SK-N-SH (cell line): ENCODE results near the gene SNAI3.

Experiments used
- JUND ChIP-seq: IDR thresholded peaks from 2 replicates; pipeline ENCODE4 v1.4.0; 2012
- RCOR1 ChIP-seq: fragments of 150-350 bp; IDR thresholded peaks from 2 replicates; pipeline ENCODE4 v1.6.1; 2017; ENCODE audit warnings: antibody characterized with exemption, low read length
- SMC3 ChIP-seq: IDR thresholded peaks from 2 replicates; pipeline ENCODE4 v1.6.1; 2012; ENCODE audit warnings: low read depth, low read length, improper control_type of control experiment
- TAF1 ChIP-seq: IDR thresholded peaks from 2 replicates; pipeline ENCODE4 v1.6.1; 2012; ENCODE audit warnings: low read depth, mild to moderate bottlenecking, low read length, moderate library complexity, borderline replicate concordance
- TEAD4 ChIP-seq: IDR thresholded peaks from 2 replicates; pipeline ENCODE4 v1.4.0; 2012; ENCODE audit warnings: mild to moderate bottlenecking, borderline replicate concordance; ENCODE audit not compliant: insufficient read depth
- TF ChIP-seq, protein P1 (sequence below): IDR thresholded peaks from 2 replicates; pipeline ENCODE4 v1.4.0; 2012; ENCODE audit warnings: low read depth
- TF ChIP-seq, protein P2 (sequence below): IDR thresholded peaks from 2 replicates; pipeline ENCODE4 v1.4.0; 2012; ENCODE audit warnings: low read depth, borderline replicate concordance
- TF ChIP-seq, protein P3 (sequence below): fragments of 200-600 bp; sonication (generic); IDR thresholded peaks from 2 replicates; pipeline ENCODE4 v1.6.1; 2017; ENCODE audit warnings: antibody characterized with exemption, mild to moderate bottlenecking, moderate library complexity
- TF ChIP-seq, protein P4 (sequence below): IDR thresholded peaks from 2 replicates; pipeline ENCODE4; 2012

DNA sequence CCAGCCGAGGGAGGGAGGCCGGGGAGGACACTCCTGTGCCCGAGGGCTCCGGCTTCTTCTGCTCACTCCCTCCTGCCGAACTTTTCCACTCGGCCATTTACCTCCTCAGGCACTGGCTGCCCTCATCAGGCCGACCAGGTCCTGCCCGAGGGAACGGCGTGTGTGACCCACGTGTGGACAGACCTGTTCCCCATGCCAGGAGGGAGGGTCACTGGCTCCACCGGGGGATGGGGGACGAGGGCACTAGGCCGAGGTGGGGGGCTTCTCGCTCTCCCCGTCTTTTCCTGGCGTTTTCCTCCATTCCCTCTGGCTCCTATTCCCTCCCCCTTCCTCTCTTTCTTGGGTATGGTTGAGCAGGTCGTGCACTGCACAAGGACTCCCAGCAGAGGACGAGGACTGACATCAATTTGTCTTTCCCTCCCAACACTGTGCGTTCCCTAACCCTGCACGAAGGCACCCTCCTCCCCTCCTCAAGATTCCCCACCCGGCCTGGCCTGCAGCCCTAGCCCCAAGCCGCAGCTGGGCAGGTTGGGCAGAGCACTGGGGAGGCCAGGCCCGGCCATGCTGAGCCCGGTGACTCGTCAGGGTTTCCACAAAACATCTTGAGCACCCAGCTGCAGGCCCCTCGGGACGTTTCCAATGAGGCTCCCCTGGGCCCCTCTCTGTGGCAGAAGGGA is 51.2 kb downstream of the SNAI3 start:
- TF ChIP-seq, protein P1, sequence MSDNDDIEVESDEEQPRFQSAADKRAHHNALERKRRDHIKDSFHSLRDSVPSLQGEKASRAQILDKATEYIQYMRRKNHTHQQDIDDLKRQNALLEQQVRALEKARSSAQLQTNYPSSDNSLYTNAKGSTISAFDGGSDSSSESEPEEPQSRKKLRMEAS, result no peak
- TF ChIP-seq, protein P2, sequence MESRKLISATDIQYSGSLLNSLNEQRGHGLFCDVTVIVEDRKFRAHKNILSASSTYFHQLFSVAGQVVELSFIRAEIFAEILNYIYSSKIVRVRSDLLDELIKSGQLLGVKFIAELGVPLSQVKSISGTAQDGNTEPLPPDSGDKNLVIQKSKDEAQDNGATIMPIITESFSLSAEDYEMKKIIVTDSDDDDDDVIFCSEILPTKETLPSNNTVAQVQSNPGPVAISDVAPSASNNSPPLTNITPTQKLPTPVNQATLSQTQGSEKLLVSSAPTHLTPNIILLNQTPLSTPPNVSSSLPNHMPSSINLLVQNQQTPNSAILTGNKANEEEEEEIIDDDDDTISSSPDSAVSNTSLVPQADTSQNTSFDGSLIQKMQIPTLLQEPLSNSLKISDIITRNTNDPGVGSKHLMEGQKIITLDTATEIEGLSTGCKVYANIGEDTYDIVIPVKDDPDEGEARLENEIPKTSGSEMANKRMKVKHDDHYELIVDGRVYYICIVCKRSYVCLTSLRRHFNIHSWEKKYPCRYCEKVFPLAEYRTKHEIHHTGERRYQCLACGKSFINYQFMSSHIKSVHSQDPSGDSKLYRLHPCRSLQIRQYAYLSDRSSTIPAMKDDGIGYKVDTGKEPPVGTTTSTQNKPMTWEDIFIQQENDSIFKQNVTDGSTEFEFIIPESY, result no peak
- no peak for TF ChIP-seq JUND
- TF ChIP-seq, protein P3, sequence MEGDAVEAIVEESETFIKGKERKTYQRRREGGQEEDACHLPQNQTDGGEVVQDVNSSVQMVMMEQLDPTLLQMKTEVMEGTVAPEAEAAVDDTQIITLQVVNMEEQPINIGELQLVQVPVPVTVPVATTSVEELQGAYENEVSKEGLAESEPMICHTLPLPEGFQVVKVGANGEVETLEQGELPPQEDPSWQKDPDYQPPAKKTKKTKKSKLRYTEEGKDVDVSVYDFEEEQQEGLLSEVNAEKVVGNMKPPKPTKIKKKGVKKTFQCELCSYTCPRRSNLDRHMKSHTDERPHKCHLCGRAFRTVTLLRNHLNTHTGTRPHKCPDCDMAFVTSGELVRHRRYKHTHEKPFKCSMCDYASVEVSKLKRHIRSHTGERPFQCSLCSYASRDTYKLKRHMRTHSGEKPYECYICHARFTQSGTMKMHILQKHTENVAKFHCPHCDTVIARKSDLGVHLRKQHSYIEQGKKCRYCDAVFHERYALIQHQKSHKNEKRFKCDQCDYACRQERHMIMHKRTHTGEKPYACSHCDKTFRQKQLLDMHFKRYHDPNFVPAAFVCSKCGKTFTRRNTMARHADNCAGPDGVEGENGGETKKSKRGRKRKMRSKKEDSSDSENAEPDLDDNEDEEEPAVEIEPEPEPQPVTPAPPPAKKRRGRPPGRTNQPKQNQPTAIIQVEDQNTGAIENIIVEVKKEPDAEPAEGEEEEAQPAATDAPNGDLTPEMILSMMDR, result no peak
- no peak for TF ChIP-seq SMC3
- no peak for TF ChIP-seq TAF1
- TF ChIP-seq, protein P4, sequence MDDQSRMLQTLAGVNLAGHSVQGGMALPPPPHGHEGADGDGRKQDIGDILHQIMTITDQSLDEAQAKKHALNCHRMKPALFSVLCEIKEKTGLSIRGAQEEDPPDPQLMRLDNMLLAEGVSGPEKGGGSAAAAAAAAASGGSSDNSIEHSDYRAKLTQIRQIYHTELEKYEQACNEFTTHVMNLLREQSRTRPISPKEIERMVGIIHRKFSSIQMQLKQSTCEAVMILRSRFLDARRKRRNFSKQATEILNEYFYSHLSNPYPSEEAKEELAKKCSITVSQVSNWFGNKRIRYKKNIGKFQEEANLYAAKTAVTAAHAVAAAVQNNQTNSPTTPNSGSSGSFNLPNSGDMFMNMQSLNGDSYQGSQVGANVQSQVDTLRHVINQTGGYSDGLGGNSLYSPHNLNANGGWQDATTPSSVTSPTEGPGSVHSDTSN, result no peak
- no peak for TF ChIP-seq RCOR1
- TF ChIP-seq TEAD4, result no peak
